Panc1 (cell line): ENCODE measurements around the gene MCM9. TPM values are rescaled to one million over a fixed set of nuclear protein-coding genes. Genes with fewer than 3 reads are reported as not detected.

Experiments
- ATAC-seq: fragments of 200-7000 bp; cut with Tn5 transposase; 2 replicates; pipeline ENCODE4 v1.9.1; 2020; ENCODE audit warnings: mild to moderate bottlenecking, moderate library complexity
- BruUV-seq: library from RNA; stranded (reverse); fragments of 400-500 nt; replicated peaks from 2 replicates; lab custom pipeline; 2021; lab: Mats Ljungman, UMichigan
- CTCF ChIA-PET: fragments of 300-600 bp; sonication (Branson Sonifier 250); formaldehyde crosslinking; loops from one replicate; lab custom pipeline; 2022; ENCODE audit warnings: antibody characterized with exemption; lab: Charles Lee
- POLR2A ChIA-PET: fragments of 300-600 bp; sonication (Branson Sonifier 250); formaldehyde crosslinking; loops from one replicate; lab custom pipeline; 2022; ENCODE audit warnings: antibody characterized with exemption; lab: Charles Lee
- DNase-seq: peaks from one replicate; pipeline ENCODE4 v3.0.0-alpha.2; 2010; ENCODE audit warnings: low read depth, low spot score
- H3K27ac ChIP-seq: 2 replicates; pipeline ENCODE4 v1.5.1; 2011; ENCODE audit warnings: mild to moderate bottlenecking, low read length, inconsistent platforms
- H3K27me3 ChIP-seq: fragments of 200-500 bp; sonication (Bioruptor generic); 2 replicates; pipeline ENCODE4 v1.6.0; 2014; ENCODE audit warnings: low read length, inconsistent platforms; ENCODE audit not compliant: control insufficient read depth, insufficient read depth
- H3K36me3 ChIP-seq: fragments of 200-500 bp; sonication (Bioruptor generic); 2 replicates; pipeline ENCODE4 v1.5.1; 2014; ENCODE audit warnings: inconsistent platforms, mild to moderate bottlenecking, low read length, moderate library complexity; ENCODE audit not compliant: control insufficient read depth, insufficient read depth
- H3K4me1 ChIP-seq: 2 replicates; pipeline ENCODE4 v1.5.1; 2011; ENCODE audit warnings: inconsistent platforms, mild to moderate bottlenecking, low read length, moderate library complexity; ENCODE audit not compliant: control insufficient read depth, insufficient read depth
- H3K4me3 ChIP-seq, 2 experiments: 2 replicates each; pipeline ENCODE4 v1.5.1; 2011 to 2012; ENCODE audit warnings: low read depth in 2 of 2, low read length in 2 of 2, mild to moderate bottlenecking in 2 of 2, inconsistent platforms in 1 of 2, moderate library complexity in 1 of 2
- H3K9me3 ChIP-seq: fragments of 200-500 bp; sonication (Bioruptor generic); 2 replicates; pipeline ENCODE4 v1.5.1; 2014; ENCODE audit warnings: low read depth, mild to moderate bottlenecking, inconsistent platforms, low read length, moderate library complexity; ENCODE audit not compliant: control insufficient read depth, insufficient read depth
- CTCF ChIP-seq: fragments of 450-650 bp; IDR thresholded peaks from 2 replicates; pipeline ENCODE4 v1.5.1; 2017; ENCODE audit warnings: mild to moderate bottlenecking
- POLR2AphosphoS5 ChIP-seq: IDR thresholded peaks from 2 replicates; pipeline ENCODE4 v1.6.1; 2012; ENCODE audit warnings: mild to moderate bottlenecking, low read depth, low read length, moderate library complexity
- REST ChIP-seq, 2 experiments: IDR thresholded peaks; 2 replicates each; pipeline ENCODE4 v1.6.1; 2011 to 2012; ENCODE audit warnings: low read depth in 2 of 2, control low read depth in 1 of 2, low read length in 1 of 2, mild to moderate bottlenecking in 1 of 2, moderate library complexity in 1 of 2; ENCODE audit not compliant: insufficient read depth in 1 of 2
- SIN3A ChIP-seq: IDR thresholded peaks from 2 replicates; pipeline ENCODE4 v1.6.1; 2012; ENCODE audit warnings: low read depth, mild to moderate bottlenecking, low read length, moderate library complexity, borderline replicate concordance; ENCODE audit not compliant: insufficient read depth
- TCF7L2 ChIP-seq: IDR thresholded peaks from 2 replicates; pipeline ENCODE4 v1.6.1; 2011; ENCODE audit warnings: mild to moderate bottlenecking, low read depth, low read length, inconsistent platforms
- in situ Hi-C: cut with HindIII; loops from 2 replicates; pipeline ENCODE4 v1.10.0; 2016; ENCODE audit warnings: low sequenced_read_pairs, low pct_unique_long_range_greater_than_20kb
- intact Hi-C: fragments of 100-400 bp; cut with micrococcal nuclease; formaldehyde crosslinking; loops from one replicate; pipeline ENCODE4 v1.10.0; 2022; ENCODE audit not compliant: unreplicated experiment
- total RNA-seq: library from RNA; stranded (reverse); gene quantifications from one replicate; pipeline ENCODE4 v1.2.1, GENCODE V29; 2021; ENCODE audit not compliant: unreplicated experiment

Gene MCM9
- total RNA-seq, 1 experiment from 2014 or later, result 20.4 TPM

DNA sequence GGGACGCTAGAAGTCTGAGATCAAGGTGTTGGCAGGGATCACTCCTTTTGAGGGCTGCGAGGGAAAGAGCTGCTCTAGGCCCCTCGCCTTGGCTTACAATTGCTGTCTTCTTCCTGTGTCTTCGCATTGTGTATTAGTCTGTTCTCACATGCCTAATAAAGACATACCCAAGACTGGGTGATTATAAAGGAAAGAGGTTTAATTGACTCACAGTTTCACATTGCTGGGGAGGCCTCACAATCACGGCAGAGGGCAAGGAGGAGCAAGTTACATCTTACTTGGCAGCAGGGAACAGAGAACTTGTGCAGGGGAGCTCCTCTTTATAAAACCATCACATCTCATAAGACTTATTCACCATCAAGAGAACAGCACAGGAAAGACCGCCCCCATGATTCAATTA is 143.5 kb downstream of the MCM9 start:
- Histone ChIP-seq H3K27ac (no peak overlapping the region), H3K4me1 (no peaks in the 10 kb centered on the region), H3K4me3 (no peak overlapping the region), H3K9me3 (no peaks in the 10 kb centered on the region), H3K36me3 (no peaks in the 10 kb centered on the region), H3K27me3 (no peaks in the 10 kb centered on the region)
- ATAC-seq, result no peak
- in situ Hi-C loops (no loop called here), intact Hi-C loops (no loop called here)
- CTCF ChIA-PET, result no interaction called here
- POLR2A ChIA-PET, result no interaction called here
- TF ChIP-seq CTCF (no peak), SIN3A (no peak), TCF7L2 (no peak), REST (IDR thresholded peaks at IDR 0.05; ENCODE audit: insufficient read depth in 1 of 2, low read depth in 2 of 2, low read length in 1 of 2) (no peak), POLR2AphosphoS5 (no peak)
- no TSS peak for BruUV-seq
- DNase-seq, result no peak

- Histone ChIP-seq H3K4me1 (no peaks in the 10 kb centered on the region), H3K36me3 (no peaks in the 10 kb centered on the region), H3K9me3 (no peaks in the 10 kb centered on the region), H3K4me3 (no peak overlapping the region), H3K27ac (no peak overlapping the region), H3K27me3 (no peaks in the 10 kb centered on the region)
- in situ Hi-C loops (no loop called here), intact Hi-C loops (no loop called here)
- TF ChIP-seq CTCF (no peak), POLR2AphosphoS5 (no peak), REST (IDR thresholded peaks at IDR 0.05; ENCODE audit: insufficient read depth in 1 of 2, low read depth in 2 of 2, low read length in 1 of 2) (no peak), SIN3A (no peak), TCF7L2 (no peak)
- ChIA-PET CTCF (no interaction called here), POLR2A (interaction anchor here (0.6 kb wide), 1 partner anchor 246 kb away, joined by 3 read pairs; no protein-coding TSS in a partner anchor)
- DNase-seq (no peak), ATAC-seq (no peak)
- no TSS peak for BruUV-seq
These were observed 145.0 kb downstream of the MCM9 start for GRCh38 chr6:118789954-118790353.
